Muscle of arm (tissue), 12 donors: ENCODE results near the gene GPX2. TPM values are rescaled to one million over a fixed set of nuclear protein-coding genes. Genes with fewer than 3 reads are reported as not detected.

Source experiments
- DNase-seq: peaks from one replicate; pipeline ENCODE4 v3.0.0-alpha.2; 2013
- polyA plus RNA-seq, 12 donors: library from polyadenylated mRNA; unstranded; fragments of 120-200 nt; gene quantifications; one replicate each; pipeline ENCODE4 v1.2.1, GENCODE V29; 2013; ENCODE audit not compliant: insufficient read length in 12 of 12

Gene GPX2
- polyA plus RNA-seq, 12 donors: 0.22 to 0.60 (median 0.35) TPM; not detected in 2

DNA sequence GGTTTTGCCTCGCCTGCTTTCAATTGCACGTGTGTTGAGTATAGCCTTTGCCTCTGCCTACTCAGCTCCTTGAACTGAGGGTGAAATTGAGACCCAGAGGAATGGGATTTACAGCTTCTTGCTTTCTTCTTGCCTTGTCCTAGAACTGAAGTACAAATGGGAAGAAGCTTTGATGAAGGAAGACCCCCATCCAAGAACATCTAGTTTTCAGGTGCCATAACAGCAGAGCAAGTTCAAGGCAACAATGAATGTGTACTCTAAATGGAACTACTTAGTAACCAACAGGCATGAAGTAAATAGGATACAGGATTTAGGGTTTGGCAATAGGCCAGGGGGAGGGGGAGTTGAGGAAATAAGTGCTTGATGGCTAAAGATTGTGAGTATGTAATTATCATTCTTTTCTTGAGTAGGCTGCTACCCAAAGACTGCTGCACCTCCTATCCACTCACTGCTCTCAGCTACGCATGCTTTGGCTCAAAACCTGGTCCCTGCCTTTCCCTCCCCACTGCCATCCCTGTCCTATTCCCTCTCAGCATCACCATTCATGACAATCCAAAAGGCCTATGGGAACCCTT is 2.1 kb downstream of the GPX2 start:
- DNase-seq: no peak

DNA sequence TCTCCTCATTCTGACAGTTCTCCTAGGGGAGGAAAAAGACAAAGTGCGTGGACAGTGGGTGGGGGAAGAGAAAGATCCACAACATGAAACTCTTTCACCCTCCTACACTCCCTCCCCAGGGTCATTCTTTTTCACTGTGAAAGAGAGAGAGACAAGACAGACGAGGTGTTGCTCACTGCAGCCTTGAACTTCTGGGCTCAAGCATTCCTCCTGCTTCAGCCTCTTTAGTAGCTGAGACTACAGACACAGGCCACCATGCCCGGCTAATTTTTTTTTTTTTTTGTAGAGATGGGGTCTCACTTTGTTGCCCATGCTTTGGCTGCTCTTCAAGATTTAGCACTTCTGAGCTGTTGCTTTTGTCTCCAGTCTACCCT is 2.7 kb downstream of the GPX2 start:
- DNase-seq: no peak

DNA sequence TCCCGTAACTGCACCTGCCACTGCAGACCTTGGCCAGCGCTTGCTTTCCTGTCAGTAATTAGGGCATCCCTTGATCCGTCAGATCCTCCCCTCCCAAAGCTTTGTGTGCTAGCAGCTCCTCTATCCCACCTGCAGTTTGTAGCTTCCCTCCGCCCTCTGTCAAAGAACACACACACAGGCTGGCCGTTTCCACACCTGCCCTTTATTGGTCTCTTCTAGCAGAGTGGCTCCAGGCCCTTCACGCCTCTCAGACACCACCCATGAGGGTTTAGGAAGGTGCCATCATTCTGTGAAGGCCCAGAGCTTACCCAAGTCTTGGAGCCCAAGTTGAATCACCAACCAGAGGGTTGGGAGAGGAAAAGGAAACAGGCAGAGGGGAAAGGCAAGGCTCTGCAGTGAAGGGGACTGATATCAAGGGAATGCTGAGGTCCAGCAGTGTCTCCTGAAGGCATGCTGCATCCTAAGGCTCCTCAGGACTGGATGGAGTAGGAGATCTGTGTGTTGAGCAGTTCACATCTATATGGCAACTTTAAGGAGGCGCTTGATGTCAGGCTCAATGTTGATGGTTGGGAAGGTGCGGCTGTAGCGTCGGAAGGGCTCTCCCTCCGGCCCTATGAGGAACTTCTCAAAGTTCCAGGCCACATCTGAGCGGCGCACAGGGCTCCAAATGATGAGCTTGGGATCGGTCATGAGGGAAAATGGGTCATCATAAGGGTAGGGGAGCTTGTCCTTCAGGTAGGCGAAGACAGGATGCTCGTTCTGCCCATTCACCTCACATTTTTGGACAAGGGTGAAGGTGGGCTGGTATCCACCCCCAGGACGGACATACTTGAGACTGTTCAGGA is 3.4 kb downstream of the GPX2 start:
- DNase-seq: no peak

DNA sequence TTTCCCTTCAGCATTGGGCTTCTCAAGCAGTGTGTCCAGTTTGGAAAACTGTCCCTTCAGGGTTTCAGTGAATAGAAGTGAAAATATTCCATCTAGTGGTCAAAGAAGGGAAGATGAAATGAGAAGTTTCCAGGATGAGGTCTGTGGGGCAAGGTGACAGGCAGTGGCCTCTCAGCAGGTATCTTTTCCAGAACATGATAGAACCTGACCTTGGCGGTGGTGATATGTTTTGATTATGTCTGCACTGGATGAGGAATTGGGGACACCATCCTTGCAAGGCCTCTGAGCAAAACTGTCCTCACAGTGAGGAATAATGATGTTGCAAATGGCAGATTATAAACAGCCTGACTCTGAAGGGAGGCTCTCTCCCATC is 4.7 kb downstream of the GPX2 start:
- no peak for DNase-seq

DNA sequence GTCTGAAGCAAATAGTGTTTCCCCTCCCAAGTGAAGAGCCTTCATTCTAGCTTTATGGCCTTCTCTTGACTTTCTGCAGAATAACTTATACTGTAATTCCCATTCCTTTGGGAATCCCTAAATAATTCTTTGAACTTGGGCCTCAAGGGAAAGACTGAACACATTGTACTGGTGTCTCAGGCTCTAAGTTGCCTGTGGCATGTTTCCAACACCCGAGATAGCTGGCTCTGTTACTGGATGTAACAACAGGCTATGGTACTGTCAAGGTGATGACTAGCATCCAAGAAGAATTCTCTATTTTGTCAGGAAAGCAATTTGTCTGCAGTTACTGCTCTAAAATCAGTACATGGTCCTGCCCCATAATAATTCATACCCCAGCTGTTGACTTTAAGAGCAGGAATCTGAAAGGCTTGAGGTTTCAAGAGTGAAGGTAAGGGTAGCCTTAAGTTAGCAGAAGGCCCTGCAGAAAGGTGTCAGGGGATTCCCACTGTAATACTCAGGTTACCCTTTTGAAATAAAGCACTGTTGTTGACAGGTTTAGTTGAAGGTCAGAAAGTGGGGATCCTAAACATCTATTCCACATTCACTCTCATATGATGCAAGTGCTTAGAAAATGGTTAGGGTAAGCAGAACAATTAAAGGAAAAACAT is 5.2 kb downstream of the GPX2 start:
- no peak for DNase-seq

DNA sequence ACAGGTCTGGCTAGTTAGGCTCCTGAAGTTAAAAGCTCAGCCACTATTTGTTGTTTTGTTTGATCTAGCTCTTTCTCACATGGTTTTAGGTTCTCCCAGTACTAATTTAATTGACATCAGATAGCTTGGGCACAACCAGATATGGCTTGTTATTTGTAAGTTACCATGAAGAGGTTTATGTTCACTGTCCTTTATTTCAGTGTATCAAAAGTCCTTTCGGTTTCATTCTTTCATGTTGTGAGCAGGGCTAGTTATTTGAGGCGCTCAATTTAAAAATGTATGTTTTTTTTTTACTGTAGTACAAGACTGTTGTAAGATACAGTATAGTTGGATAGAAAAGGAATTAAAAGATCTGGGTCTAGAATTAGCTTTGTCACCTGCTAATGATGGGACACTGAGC is 7.0 kb downstream of the GPX2 start:
- no peak for DNase-seq

DNA sequence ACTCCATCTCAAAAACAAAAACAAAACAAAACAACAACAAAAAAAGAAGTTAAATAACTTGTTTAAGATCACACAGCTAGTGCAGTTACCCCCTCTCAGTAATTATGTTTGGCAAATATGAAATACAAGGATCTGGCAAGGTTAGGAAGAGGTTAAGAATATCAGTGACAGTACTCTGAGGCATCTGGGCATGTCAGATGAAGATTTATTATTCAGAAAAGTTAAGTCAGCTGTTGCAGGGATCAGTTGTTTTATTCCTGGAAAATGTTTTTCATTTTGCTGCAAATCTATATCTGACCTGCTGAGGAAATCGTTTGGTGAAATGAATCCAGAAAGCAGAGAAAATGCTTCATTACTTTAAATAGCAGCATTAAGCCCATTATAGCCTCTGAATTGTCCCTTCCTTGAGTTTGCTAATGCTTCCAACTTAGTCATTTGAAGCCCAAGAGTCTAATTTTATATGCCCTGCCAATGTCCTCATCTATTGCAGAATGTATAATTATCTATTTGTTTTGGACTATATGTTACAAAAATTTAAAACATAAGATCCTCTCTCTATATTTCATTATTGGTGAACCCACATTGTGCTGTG is 8.1 kb downstream of the GPX2 start:
- DNase-seq: no peak

DNA sequence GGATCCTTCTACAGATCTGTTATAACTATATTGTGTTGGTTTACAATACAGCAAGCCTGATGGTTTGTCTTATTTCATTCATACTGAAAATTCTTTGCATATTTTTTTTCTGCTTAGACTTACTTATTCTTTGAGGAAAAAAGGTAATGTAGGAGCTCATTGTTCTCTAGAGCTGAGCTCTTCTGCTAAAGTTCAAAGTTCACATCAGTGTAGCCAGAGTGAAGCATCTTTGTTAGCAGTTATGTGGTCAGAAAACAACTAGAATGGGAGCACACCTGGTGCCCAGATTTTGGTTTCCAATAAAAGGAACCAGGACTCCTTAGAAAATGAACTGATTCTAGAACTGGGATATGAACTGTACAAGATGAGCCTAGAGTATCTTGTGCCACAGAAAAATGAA is 10.3 kb downstream of the GPX2 start:
- no peak for DNase-seq

DNA sequence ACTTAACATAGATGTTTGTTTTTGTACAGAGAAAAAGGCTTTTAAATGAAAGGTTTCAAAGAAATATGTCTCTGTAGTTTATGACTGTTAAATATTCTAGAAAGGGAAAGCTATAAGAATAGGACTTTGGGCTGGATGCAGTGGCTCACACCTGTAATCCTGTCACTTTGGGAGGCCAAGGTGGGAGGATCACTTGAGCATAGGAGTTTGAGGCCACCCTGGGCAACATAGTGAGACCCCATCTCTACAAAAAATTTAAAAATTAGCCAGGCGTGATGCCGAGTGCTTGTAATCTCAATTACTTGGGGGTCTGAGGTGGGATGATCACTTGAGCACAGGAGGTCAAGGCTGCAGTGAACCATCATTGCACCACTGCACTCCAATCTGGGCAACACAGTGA is 11.4 kb downstream of the GPX2 start:
- DNase-seq: no peak

DNA sequence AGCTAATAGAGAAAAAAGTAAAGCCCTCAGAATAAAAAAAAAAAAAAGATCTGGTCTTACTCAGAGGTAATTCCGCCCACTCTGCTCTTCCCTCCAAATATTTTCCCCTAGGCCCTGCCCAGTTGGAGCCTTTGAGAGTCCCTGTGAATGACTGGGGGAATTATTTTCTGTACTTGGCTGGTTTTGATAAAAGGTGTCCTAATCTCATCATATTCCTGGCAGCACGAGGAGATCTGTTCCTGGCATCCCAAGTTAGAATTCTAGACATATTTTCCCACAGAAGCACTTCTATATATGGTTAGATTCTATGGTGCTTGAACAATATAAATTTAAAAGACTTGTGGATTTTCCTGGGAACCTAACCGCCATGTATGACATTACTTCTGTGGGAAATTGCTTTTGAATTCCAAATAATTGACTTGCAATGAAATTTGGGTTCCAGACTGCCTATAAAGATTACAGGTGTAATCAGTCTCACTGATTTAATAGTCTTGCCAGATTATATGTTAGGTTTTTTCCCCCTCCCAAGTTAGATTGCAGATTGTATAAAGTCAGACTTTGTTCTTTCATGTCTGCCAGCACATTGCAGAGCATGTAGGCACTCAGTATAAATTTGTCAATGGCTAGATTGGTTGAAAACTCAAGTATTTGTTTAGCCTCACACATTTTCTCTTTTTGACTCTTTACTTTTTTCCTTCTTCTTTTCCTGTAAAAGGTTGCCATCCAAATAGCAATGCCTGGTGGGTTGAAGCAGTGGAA is 12.3 kb downstream of the GPX2 start:
- DNase-seq: no peak

DNA sequence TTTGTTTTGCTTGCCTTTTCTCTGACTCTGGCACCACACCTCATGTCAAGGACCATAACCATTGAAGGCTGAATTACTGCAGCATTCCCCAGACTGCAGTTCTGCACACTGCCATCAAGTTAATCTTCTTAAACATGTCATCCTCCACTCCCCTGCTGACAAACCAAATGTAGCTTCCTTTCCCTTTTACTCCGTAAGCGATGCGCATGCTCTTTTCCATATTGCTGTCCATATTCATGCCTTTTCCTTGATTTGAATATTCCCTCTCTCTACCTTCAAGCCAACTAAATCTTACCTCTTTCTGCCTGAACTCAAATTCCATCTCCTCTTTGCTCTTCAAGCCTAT is 13.6 kb downstream of the GPX2 start:
- DNase-seq: no peak

DNA sequence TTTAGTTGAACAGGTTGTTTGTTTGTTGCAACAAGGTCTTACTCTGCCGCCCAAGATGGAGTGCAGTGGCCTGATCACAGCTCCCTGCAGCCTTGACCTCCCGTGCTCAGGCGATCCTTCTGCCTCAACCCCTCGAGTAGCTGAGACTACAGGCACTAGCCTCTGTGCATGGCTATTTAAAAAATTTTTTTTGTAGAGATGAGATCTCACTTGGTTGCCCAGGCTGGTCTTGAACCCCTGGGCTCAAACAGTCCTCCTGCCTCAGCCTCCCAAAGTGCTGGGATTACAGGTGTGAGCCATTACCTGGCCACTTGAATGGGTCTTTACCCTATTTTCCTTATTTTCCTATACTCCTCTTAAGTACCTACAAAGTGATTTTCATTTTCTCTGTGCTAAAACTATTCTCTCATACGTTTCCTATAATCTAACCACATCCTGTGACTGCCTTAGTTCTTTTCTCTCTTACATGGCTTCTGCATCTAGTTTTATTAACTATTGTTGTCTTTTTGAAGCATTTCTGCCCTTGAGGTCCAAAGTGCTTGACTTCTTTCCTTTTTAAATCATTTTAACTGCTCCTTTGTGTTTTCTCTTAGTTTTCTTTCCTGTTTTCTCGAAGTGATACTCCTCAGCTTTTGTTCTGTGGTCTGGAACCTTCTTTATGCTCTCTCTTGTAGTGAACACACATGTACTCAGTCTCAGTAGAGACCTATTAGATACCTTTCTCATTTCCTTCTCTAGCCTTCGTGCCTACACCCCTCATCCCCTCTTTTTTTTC is 14.1 kb downstream of the GPX2 start:
- DNase-seq: no peak

DNA sequence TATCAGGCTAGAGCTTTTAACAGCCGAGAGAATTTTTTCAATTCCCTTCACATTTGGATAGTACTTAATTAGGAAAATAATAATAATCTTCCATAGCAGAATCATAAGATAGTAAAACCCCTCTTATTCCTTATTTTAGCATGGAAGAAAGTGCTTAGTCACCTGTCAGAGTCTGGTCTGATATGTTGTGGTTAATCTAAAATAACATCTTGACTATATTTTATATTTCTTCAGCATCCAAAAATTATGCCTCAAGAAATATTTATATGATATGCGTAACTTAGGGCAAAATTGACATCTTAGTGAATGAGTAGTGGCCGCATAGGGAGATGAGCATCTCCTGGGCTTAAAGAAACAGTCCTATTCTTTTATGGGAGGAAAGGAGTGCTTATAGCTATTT is 15.5 kb downstream of the GPX2 start:
- DNase-seq: no peak

DNA sequence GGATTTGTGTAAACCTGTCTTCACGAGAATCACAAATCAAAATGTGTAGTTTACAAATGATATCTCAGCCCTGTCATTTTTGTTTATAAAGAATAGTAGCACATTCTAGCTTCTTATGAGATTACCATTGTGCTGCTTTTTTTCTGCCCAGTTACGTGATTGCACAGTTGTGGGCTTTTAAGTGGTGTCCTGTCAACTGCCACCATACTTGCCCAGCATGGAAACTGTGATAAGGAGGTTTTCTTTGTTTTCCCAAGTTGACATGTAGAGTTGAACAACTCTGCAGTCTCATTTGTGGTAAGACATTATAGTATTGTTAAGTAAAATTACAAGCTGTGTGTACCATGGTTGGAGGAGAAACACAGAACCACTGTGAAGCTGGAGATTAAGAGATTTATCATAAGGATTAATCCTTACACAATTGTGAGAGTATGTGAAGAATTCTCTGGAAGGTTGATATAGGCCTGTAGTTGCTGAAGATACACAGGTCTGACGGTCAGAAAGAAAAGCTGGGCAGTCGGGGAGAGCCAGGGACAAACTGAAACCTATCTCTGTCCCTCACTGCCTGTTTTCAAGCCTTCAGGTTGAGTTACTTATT is 16.0 kb downstream of the GPX2 start:
- no peak for DNase-seq

DNA sequence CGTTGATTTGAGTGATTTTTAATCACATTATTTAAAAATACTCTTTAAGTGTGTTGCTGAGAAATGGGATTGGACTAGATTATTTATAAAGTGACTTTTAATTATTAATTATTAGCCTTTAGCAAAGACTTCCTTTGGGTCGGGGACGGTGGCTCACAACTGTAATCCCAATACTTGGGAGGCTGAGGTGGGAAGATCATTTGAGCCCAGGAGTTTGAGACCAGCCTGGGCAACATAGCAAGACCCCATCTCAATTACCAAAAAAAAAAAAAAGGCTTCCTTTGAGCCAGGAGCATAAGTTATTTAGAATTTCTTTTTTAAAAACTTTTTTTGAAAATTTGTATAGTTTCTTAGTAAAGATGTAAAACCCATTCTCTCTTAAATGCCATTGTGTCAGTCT is 19.5 kb downstream of the GPX2 start:
- no peak for DNase-seq

DNA sequence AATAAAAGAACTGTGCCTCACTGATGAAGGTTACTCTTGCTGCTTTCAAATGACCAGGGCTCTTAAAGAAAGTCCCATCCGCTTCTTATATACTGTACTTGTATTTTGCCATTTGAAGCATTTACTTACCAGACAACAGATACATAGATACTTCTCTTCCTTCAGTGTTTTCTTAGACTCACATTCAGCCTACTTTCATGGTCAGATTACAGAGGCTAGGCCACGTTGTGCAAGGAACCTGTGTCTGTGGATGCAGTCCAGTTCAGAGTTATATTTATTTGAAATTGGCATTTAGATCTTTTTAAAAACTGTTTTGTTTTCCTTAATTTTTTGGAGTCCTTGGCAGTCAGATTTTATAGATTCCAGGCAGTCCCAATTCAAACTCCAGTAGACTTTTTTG is 22.1 kb downstream of the GPX2 start:
- no peak for DNase-seq

DNA sequence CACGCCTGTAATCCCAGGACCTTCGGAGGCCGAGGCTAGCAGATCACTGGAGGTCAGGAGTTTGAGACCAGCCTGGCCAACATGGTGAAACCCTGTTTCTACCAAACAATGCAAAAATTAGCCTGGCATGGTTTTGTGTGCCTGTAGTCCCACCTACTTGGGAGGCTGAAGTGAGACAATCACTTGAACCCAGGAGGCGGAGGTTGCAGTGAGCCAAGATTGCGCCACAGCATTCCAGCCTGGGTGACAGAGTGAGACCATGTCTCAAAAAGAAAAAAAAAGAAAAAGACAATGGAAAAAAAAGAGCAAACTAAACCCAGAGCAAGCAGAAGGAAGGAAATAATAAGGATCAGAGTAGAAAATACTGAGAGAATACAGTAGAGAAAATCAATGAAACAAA is 22.9 kb downstream of the GPX2 start:
- DNase-seq: no peak

DNA sequence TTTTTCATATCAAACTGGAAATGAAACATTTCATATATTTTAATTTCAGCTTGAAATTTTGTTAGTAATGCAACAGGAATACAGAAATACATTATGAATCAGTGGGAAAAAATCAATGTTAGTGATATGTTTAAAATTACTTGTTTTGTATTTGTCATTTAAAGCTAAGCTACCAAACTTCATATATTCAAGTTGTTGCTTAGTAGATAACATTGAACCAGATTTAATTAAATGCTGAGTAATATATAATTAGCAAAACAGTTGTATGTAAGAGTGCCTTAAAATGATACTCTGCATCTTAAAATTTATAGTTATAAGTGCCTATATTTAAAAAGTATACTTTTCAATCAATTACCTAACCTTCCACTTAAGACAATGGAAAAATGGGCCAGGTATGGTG is 23.3 kb downstream of the GPX2 start:
- no peak for DNase-seq

DNA sequence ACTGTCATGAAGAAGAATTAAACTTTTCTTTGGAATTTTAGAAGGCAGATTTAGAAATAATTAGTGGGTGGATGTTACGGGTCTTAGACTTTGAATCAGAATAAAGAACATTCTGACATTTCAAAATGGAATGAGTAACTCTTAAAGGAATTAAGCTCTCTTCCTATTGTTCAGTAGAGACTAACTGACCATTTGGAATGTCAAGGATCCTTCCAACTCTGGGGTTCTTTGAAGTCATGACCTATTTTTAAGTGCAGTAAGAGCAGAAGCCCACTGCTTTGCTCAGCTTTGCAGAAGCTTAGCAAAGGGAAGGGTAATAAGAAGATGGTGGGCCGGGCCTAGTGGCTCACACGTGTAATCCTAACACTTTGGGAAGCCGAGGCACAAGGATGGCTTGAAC is 24.3 kb downstream of the GPX2 start:
- no peak for DNase-seq

DNA sequence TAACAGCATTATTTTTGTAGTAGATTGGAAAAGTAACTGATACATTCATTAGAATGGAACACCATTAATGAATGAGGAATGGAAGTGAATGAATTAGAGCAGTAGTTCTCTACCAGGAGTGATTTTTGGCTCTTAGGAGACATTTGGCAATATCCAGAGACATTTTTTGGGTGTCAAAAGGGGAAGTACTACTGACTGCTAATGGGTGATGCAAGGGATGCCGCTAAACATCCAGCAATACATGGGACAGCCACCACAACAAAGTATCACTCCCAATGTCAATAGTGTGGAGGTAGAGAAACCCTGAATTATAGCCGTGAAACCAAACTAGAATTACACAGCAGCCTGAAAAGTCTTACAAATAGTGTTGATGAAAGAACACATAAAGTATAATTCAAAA is 26.7 kb downstream of the GPX2 start:
- DNase-seq: no peak

DNA sequence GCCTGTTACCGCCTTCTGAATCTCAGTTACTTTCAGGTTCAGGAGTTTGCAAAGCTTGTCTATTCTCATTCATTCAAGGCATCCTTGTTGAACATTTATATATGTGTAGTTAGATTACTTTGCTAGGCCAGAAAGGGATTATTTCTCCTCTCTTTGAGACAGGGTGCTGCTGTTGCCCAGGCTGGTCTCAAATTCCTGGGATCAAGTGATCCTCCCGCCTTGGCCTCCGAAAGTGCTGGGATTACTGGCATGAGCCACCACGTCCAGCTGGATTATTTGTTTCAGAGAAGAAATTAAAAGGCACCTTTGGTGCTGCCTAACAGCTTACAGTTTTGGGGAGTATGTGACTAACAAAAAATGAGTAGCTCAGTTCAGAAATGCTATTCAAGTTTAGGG is 27.5 kb downstream of the GPX2 start:
- no peak for DNase-seq
